Right lobe of liver (tissue), 4 donors: Measurements from ENCODE around the gene CFH.

Source experiments
- POLR2A ChIP-seq: fragments of 450-650 bp; IDR thresholded peaks from one replicate; pipeline ENCODE4 v1.6.1; 2017; ENCODE audit warnings: antibody characterized with exemption, mild to moderate bottlenecking
- TF ChIP-seq, protein P1 (sequence below), 4 donors: fragments of 200-600 bp in 3 of 4; fragments of 450-650 bp in 1 of 4; IDR thresholded peaks; one replicate each; pipeline versions ENCODE4 v1.5.1 to v1.8.0; 2016 to 2022; ENCODE audit warnings: antibody characterized with exemption in 4 of 4, mild to moderate bottlenecking in 2 of 4
- donor health status: DM: no; HTN: no; CAD: no.
- donor health status: DM: no; HTN: no; CAD: no.
- donor health status: DM: no; HTN: yes; CAD: no.

DNA sequence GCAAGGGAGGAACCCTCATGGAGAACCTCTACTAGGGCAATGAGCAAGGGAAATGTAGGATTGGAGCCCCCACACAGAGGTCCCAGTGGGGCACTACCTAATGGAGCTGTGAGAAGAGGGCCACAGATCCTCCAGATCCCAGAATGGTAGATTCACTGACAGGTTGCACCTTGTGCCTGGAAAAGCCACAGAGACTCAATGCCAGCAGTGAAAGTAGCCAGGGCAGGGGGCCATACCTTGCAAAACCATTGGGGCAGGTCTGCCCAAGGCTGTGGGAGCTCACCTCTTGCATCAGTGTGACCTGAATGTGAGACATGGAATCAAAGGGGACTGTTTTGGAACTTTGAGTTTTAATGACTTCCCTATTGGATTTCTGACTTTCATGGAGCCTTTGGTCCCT, 17.9 kb downstream of the CFH start:
- TF ChIP-seq, protein P1, sequence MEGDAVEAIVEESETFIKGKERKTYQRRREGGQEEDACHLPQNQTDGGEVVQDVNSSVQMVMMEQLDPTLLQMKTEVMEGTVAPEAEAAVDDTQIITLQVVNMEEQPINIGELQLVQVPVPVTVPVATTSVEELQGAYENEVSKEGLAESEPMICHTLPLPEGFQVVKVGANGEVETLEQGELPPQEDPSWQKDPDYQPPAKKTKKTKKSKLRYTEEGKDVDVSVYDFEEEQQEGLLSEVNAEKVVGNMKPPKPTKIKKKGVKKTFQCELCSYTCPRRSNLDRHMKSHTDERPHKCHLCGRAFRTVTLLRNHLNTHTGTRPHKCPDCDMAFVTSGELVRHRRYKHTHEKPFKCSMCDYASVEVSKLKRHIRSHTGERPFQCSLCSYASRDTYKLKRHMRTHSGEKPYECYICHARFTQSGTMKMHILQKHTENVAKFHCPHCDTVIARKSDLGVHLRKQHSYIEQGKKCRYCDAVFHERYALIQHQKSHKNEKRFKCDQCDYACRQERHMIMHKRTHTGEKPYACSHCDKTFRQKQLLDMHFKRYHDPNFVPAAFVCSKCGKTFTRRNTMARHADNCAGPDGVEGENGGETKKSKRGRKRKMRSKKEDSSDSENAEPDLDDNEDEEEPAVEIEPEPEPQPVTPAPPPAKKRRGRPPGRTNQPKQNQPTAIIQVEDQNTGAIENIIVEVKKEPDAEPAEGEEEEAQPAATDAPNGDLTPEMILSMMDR (IDR thresholded peaks at IDR 0.05): no peak
- TF ChIP-seq POLR2A: no peak
